Left lung (tissue), 10 donors: ENCODE data around the gene MAPK4. TPM values are rescaled to one million over a fixed set of nuclear protein-coding genes. Genes with fewer than 3 reads are reported as not detected.
"Not testable (repeated sequence)": the region's sequence is repeated elsewhere in the genome, so short reads cannot be mapped to it uniquely, and the experiment has no call there.

ENCODE experiments used
- ATAC-seq: fragments of 200-7000 bp; cut with Tn5 transposase; one replicate; pipeline ENCODE4 v1.9.1; 2020; ENCODE audit warnings: moderate library complexity
- DNase-seq, 4 donors: peaks; one replicate each; pipeline ENCODE4 v3.0.0-alpha.2; 2013 to 2020
- H3K27ac ChIP-seq, 2 donors: fragments of 200-600 bp; sonication (generic) in 1 of 2; one replicate each; pipeline versions ENCODE4 v1.5.0 to v1.8.0; 2020 to 2021
- H3K27me3 ChIP-seq, 2 donors: fragments of 200-600 bp; sonication (generic) in 1 of 2; one replicate each; pipeline versions ENCODE4 v1.5.0 to v1.8.0; 2020 to 2021
- H3K36me3 ChIP-seq, 2 donors: fragments of 200-600 bp; sonication (generic) in 1 of 2; one replicate each; pipeline versions ENCODE4 v1.5.0 to v1.8.0; 2020 to 2021
- H3K4me1 ChIP-seq, 2 donors: fragments of 200-600 bp; one replicate each; pipeline ENCODE4 v1.8.0; 2021
- H3K4me3 ChIP-seq, 2 donors: fragments of 200-600 bp; sonication (generic) in 1 of 2; one replicate each; pipeline versions ENCODE4 v1.5.0 to v1.8.0; 2020 to 2021; ENCODE audit warnings: mild to moderate bottlenecking in 1 of 2
- H3K9me3 ChIP-seq, 2 donors: fragments of 200-600 bp; sonication (generic) in 1 of 2; one replicate each; pipeline versions ENCODE4 v1.5.0 to v1.8.0; 2020 to 2021
- intact Hi-C, 2 donors: fragments of 100-400 bp; cut with DNase I; formaldehyde crosslinking; loops; one replicate each; pipeline versions ENCODE4 v1.11.2 to v1.14.2; 2022
- polyA plus RNA-seq, 6 donors: library from polyadenylated mRNA; unstranded; fragments of 120-200 nt; gene quantifications; one replicate each; pipeline ENCODE4 v1.2.1, GENCODE V29; 2013; ENCODE audit not compliant: insufficient read length in 6 of 6
- total RNA-seq, 2 donors: library from RNA; stranded (reverse); fragmentation: NEBNext Ultra II Directional; extraction: Animal tissue kit (Norgen Biotek cat#: 25700); gene quantifications; one replicate each; pipeline ENCODE4 v1.2.1, GENCODE V29; 2021
- TF ChIP-seq, protein P1 (sequence below), 2 donors: fragments of 200-600 bp; sonication (generic) in 1 of 2; IDR thresholded peaks; one replicate each; pipeline versions ENCODE4 v1.5.0 to v1.8.0; 2021; ENCODE audit warnings: antibody characterized with exemption in 2 of 2
- donor health status: DM: no; HTN: yes; CAD: no.
- donor health status: DM: no; HTN: no; CAD: no.

Gene MAPK4
- total and polyA plus RNA-seq, 8 donors, result 0.55 to 2.1 (median 1.3) TPM

DNA sequence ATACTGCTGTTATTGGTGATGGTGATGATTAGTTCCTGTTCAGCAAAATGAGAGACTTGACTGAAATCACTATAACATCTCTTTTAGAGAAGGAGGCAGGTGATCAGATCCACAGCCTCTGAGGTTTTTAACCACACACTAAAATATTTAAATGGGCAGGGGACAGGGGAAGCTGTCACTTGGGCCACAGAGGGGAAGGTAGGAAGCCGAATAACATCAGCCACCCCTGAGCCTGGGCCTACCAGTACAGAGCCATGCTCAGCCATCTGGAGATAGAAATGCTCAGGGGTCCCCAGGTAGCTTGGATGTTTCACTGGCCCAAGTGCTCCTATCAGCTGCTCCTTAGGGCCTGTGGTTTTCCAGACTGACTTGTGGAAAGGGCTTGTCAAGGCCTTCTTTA is 137.6 kb downstream of the MAPK4 start:
- H3K27ac ChIP-seq, result no peak overlapping the region
- intact Hi-C loops, result no loop called here
- TF ChIP-seq, protein P1, sequence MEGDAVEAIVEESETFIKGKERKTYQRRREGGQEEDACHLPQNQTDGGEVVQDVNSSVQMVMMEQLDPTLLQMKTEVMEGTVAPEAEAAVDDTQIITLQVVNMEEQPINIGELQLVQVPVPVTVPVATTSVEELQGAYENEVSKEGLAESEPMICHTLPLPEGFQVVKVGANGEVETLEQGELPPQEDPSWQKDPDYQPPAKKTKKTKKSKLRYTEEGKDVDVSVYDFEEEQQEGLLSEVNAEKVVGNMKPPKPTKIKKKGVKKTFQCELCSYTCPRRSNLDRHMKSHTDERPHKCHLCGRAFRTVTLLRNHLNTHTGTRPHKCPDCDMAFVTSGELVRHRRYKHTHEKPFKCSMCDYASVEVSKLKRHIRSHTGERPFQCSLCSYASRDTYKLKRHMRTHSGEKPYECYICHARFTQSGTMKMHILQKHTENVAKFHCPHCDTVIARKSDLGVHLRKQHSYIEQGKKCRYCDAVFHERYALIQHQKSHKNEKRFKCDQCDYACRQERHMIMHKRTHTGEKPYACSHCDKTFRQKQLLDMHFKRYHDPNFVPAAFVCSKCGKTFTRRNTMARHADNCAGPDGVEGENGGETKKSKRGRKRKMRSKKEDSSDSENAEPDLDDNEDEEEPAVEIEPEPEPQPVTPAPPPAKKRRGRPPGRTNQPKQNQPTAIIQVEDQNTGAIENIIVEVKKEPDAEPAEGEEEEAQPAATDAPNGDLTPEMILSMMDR (IDR thresholded peaks at IDR 0.05), result no peak
- DNase-seq (no peak), ATAC-seq (no peak)
- no peaks in the 10 kb centered on the region for H3K4me1 ChIP-seq
- no peaks in the 10 kb centered on the region for H3K9me3 ChIP-seq
- no peak overlapping the region for H3K4me3 ChIP-seq
- peaks cover 0 to 5% of the 10 kb centered on the region in 2 donors for H3K27me3 ChIP-seq
- no peaks in the 10 kb centered on the region for H3K36me3 ChIP-seq

DNA sequence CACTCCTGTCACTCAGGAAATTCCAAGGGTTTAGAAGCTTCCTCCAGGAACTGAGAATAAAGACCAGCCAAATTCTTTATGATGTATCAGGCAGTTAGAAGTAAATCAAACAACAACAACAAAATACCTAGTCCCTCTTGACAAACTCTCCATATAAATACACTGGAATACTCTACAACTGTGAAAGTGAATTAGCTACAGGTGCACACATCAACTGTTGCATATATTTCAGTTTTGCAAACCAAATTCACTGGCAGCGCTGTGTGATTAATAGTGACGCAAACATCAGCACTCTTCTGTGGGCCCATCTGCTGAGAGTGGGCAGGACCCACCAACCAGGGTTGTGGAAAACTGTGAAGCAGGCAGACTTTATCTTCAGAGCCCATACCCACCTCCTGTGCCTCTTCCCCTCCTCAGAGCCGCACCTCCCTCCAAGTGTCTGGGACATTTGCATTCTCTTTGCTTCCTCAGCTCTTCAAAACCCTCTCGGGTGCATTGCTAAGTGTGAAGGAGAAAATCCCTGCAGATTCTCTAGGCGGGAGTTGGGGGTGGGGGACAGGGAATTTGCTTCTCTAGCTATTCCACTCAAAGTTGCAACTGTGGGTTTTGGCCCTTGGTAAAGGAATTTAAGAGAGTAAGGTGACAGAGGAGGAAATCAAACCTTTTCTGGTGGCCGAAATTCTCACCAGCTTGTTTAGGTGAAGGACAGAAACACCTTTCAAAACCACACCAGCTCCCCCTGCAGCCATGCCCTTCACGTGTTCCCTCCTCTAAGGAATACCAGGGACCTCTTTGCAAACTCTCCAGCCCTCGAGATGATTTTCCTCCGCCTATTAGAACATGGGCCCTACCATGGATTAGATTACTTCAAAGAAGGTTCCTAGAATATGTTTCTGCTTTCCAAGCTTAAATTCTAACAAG is 140.6 kb downstream of the MAPK4 start:
- no peaks in the 10 kb centered on the region for H3K9me3 ChIP-seq
- no peak overlapping the region for H3K27ac ChIP-seq
- peaks cover 0 to 2% of the 10 kb centered on the region in 2 donors for H3K27me3 ChIP-seq
- no peaks in the 10 kb centered on the region for H3K36me3 ChIP-seq
- intact Hi-C loops, result no loop called here
- DNase-seq (no peak), ATAC-seq (no peak)
- no peak overlapping the region for H3K4me3 ChIP-seq
- TF ChIP-seq, protein P1 (IDR thresholded peaks at IDR 0.05), result no peak
- H3K4me1 ChIP-seq, result no peaks in the 10 kb centered on the region

DNA sequence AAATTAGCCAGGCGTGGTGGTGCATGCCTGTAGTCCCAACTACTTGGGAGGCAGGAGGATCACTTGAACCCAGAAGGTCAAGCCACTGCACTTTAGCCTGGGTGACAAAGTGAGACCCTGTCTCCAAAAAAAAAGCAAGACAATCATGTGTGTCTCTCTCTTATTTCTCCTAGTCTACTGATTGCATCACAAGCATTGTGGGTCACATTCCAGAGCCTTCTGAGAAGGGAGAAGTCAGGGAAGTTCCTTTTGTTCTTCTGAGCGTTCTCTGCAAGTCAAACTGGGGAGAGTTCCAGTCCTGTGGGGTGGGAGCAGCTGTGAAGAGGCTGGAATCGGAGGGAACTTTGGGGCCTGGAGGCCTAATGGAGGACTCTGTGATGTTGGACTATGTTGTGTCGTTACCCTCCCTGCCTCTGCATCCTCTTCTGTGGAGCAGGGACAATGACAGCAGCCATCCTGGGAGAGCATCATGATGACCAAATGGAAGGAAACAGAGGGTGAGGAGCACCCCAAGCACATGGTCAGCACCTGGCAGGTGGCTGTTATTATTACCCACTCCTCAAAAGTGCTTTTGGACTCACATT is 144.6 kb downstream of the MAPK4 start:
- no peak for DNase-seq
- no peak for ATAC-seq
- intact Hi-C loops, result no loop called here
- Histone ChIP-seq H3K4me1 (no peaks in the 10 kb centered on the region), H3K27ac (no peak overlapping the region), H3K4me3 (no peak overlapping the region), H3K27me3 (no peaks in the 10 kb centered on the region), H3K36me3 (no peaks in the 10 kb centered on the region), H3K9me3 (no peaks in the 10 kb centered on the region)
- TF ChIP-seq, protein P1 (IDR thresholded peaks at IDR 0.05), result no peak

DNA sequence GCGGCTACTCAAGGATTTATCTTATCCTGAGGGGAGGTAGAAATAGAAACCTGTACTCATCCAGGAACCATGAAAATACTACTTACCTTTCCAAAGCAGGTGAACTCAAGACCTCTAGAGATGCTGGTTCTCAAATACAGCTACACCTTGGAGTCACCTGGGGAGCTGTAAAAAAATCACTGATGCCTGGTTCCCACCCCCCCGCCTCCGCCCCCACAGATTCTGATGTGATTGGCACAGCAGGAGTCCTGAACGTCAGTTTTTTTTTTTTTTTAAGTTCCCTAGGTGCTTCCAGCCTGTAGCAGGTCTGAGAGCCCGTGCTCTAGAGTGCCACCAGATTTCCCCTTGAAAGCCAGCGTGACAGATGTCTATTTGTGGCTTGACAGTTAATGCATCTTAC is 146.3 kb downstream of the MAPK4 start:
- intact Hi-C loops, result no loop called here
- Histone ChIP-seq H3K4me3 (no peak overlapping the region), H3K36me3 (no peaks in the 10 kb centered on the region), H3K9me3 (no peaks in the 10 kb centered on the region), H3K27me3 (no peaks in the 10 kb centered on the region), H3K4me1 (no peaks in the 10 kb centered on the region), H3K27ac (no peak overlapping the region)
- TF ChIP-seq, protein P1 (IDR thresholded peaks at IDR 0.05), result no peak
- DNase-seq (no peak), ATAC-seq (no peak)

DNA sequence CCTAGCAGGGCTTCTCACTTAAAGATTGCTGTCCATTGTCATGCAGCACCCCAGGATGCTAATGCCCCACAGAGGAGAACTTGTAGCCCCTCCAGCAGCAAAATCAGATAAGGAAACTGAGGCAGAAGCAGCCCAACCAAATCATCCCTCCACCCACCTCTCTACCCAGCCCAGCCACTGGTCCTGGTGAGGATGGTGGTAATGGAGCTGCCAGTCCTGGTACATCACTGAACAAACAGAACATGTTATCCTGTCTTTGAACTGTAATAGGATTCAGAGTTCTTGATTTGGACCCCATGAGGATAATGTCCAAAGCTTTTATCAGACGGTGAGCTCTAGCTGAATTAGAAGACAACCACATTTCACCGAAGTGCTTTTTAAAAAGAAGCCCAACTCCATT is 146.8 kb downstream of the MAPK4 start:
- H3K27me3 ChIP-seq, result no peaks in the 10 kb centered on the region
- no peaks in the 10 kb centered on the region for H3K9me3 ChIP-seq
- ATAC-seq (no peak), DNase-seq (no peak)
- no peak overlapping the region for H3K4me3 ChIP-seq
- TF ChIP-seq, protein P1 (IDR thresholded peaks at IDR 0.05), result no peak
- H3K36me3 ChIP-seq, result no peaks in the 10 kb centered on the region
- H3K4me1 ChIP-seq, result no peaks in the 10 kb centered on the region
- intact Hi-C loops, result no loop called here
- no peak overlapping the region for H3K27ac ChIP-seq

DNA sequence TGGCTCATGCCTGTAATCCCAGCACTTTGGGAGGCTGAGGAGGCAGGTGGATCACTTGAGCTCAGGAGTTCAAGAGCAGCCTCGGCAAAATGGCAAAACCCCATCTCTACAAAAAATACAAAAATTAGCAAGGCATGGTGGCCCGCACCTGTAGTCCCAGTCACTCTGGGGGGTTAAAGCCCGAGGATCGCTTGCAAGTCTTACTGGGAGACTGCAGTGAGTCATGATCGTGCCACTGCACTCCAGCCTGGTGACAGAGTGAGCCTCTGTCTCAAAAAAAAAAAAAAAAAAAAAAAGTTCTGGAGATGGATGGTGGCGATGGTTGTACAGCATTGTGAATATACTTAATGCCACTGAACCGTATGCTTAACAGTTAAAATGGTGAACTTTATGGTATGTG is 147.4 kb downstream of the MAPK4 start:
- H3K36me3 ChIP-seq, ATAC-seq, H3K9me3 ChIP-seq, H3K27me3 ChIP-seq, intact Hi-C loops, DNase-seq, H3K4me1 ChIP-seq, H3K4me3 ChIP-seq, H3K27ac ChIP-seq: not testable (repeated sequence)
